GM21515 (cell line): Measurements from ENCODE around the gene ARFGAP2.
A peak's percentile ranks its signal among the peaks of the same experiment; 100 is the strongest.

Experiments
- ATAC-seq: cut with Tn5 transposase; IDR thresholded peaks from one replicate; pipeline ENCODE4 v1.9.1; 2021; ENCODE audit not compliant: unreplicated experiment

ARFGAP2 gene

GRCh38 chr11:47171856-47172255 is 4.8 kb downstream of the ARFGAP2 start:
- no peak for ATAC-seq

DNA sequence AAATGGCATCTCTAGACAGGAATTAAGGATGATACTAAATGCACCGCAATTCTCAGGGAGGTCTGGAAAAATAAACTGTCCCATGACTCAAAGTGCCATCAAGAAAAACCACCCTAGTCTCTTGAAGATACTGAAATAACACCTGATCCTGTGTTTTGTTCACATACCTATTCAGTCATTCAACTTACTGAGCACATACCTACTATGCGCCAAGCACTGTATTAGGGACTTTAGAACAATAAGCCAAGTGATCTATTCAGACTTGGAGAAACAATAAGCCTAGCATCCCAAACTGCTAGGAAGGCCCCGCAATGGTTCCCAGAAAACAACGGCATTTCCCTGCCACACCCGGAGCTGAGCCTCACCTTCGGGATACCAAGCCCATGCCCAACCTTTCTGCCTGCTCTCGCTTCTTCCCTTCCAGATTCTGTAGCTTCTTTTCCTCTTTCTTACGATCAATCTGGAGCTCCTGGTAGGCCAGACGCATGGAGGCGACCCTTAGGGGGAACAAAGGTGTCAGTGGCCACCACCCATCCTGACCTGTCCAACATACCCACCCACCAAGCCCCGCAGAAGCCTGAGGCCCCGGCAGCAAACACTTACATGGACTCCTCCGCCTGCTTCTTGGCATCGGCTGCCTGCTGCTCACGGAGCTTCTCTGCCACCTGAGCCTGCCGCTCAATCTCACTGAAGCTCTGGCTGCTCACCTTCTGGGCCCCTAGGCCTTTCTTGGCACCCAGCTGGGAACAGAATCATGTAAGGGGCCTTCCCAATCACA is 5.4 kb downstream of the ARFGAP2 start:
- no peak for ATAC-seq

DNA sequence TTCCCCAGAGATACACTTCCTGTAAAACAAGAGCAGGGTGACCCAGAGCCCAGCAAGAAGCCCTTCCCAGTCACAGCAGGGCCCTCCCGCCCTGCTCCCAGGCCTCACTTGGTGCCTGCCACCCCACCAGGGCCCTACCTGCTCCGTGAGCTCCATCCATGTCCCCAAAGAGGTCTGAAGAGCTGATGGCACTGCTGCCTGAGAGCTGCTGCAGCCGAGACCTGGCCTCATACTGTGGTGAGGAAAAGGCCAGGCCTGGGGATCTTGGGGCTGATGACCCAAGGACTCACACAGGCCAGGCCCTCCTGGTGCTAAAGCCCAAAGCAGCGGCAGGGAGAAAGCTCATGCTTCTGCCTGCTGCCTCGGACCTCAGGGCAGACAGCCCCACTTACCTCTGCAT is 10.3 kb downstream of the ARFGAP2 start:
- no peak for ATAC-seq

DNA sequence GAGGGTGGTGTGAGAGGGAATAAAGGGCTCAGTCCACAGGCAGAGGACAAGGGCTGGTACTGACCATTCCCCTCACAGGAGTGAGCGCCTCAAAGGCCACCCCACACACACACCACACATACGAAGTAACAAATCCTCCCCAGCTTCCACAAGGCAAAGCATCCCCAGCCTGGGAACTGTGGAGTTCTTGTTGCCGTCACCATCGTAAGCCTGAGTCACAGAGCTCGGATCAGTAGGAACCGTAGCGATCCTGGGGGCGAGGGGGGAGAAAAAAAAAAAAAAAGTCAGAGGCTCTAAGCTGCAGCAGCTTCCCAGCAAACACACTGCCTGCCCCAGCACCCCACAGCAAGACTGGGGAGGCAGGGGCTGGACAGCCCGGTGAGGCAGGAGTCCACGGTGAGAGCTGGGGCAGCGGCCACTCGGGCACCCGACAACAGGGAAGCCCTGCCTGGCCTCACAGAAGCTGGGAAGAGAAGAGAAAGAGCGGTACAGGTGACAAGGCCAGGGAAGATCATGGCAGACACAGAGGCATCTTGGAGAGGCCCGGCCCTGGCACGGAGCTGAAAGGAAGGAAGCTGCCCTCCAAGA is 11.3 kb downstream of the ARFGAP2 start:
- no peak for ATAC-seq

GRCh38 chr11:47164321-47164720 is 12.4 kb downstream of the ARFGAP2 start:
- ATAC-seq: no peak

DNA sequence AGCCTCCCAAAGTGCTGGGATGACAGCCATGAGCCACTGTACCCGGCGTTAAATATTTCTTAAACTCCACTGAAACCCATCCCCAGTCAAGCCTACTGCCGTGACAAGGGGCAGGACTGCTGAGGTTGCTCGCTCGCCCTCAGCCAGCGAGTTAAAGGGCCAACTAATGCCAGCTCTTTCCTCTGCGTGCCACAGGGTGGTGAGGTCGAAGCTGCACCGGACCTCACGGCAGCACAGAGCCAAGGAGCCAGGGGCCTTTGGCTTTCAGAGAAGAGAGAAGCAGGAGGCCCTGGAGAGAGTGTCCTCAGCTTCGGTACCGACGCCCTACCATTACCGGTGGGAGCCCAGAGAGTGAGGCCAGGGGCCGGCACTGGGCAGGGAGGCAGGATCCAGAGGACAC is 12.8 kb downstream of the ARFGAP2 start:
- ATAC-seq: no peak

GRCh38 chr11:47163193-47163592 is 13.5 kb downstream of the ARFGAP2 start:
- ATAC-seq: no peak

DNA sequence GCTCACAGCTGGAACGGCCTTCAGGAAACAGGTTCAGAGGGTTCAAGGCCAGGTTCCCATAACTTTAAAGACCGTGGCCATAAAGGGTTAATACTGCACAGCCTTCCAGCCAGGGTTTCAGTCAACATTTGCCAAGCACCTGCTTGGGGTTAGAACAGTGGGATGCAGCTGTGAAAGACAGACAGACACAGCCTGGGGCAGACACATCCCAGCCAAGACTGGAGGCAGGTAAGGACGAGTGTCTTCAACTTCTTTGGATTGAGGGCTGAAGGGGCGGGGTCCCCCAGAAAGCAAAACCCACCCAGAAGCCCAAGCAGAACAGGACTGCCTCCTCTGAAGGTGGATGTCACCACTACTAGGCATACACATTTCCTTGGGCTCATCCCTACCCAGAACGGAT is 14.3 kb downstream of the ARFGAP2 start:
- ATAC-seq: no peak

DNA sequence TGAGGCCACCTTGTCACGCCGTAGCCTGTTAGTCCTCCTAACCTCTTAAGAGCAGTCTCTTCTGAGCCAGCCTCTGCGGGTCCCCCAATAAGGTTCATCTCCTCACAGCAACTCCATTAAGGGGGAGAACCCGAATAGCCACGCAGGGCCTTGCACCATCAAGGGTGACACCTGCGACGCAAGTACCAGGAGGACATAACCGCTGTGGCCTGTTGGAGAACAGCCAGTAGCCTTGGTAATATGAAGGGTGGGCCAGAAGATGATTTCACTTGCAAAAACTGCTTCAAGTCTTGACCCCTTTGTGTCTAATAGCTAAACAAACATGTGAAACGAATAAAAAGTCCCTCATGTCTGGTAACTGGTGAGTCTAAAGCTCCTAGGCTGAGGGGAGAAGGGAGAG is 14.8 kb downstream of the ARFGAP2 start:
- no peak for ATAC-seq

DNA sequence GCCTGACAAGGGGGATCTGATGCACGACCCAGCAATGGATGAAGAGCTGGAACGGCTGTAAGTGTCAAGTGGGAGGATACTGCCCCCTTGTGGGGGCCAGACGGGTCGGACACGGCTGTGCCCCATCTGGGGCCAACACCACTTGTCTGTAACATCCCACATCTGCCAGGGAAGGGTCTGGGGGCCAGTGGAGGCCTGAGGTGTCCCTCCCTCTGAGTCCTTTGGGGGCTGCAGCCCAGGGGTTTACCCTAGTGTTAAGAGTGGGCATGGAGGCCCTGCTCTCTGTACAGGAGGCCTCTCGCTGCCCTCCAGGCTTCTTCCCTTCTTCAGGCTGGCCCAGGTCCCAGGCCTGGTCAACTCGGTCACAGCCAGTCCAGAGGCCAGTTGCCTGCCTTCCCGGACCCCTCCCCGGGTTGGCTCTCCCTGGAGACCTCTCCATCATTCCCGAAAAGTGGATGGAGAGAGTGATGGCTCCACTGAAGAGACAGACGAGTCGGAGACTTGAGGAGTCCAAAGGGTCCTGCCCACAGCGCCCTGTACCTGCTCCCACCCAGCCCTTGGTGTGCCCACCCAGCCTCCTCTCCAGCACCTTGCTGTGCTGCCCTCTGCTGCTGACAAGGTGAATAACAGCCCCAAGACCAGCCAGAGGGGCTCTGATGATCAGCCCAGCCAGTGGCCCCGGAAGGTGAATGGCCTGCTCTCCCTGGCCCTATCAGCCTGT is 15.4 kb downstream of the ARFGAP2 start:
- ATAC-seq: peak; percentile 54

GRCh38 chr11:47160753-47161133 is 15.9 kb downstream of the ARFGAP2 start:
- no peak for ATAC-seq

DNA sequence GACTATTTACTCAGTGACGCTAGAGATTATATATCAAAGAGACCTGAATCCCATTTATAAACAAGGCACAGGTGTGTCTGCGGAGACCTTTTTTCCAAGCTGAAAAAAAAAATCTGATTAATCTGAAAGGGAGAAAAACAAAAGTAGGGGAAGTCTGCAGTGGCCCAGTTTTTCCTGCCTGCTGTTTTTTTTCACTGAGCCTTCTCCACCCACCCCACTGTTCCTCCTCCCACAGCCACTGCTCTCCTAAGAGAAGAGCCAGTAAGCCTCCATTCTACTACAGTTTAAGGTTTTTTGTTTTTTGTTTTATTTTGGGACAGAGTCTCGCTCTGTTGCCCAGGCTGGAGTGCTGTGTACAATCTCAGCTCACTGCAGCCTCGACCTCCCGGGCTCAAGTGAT is 18.4 kb downstream of the ARFGAP2 start:
- ATAC-seq: no peak

GRCh38 chr11:47157805-47158204 is 18.9 kb downstream of the ARFGAP2 start:
- ATAC-seq: no peak

GRCh38 chr11:47156951-47157350 is 19.7 kb downstream of the ARFGAP2 start:
- ATAC-seq: no peak

DNA sequence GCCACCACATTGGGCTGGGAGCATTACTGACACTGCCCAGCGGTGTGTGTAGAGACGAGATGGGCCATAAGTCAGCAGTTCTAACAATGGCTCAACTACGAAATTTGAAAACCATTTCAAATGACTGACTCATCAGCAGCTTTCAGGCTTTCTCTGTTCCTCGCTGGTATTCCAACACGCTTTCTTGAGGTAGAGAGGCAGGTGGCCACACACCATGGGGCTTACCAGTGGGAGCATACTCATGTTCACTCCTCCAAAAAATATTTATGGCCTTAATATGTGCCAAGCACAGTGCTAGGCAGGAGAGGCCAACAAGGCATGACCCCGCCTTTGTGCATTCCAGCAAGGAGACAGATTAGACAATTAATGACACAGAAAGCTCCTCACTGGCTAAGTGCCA is 20.3 kb downstream of the ARFGAP2 start:
- no peak for ATAC-seq

DNA sequence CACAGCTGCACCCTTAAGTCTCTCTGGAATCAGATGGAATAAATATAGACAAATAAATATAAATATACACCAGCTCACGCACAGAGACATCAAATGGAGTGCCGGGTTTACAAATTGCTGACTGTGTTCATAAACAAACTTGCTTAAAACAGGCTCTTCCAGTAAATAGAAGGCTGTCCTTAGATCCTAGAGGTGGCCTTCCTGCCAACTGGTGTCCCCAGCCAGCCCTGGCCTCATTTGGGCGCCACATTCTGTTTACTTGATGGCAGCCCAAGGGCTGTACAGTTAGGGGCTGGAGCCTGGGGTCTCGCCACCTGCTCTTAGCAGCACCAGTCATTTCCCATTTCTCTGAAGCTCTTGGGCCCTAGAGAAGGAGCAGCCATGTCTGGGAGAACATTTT is 20.8 kb downstream of the ARFGAP2 start:
- ATAC-seq: no peak

DNA sequence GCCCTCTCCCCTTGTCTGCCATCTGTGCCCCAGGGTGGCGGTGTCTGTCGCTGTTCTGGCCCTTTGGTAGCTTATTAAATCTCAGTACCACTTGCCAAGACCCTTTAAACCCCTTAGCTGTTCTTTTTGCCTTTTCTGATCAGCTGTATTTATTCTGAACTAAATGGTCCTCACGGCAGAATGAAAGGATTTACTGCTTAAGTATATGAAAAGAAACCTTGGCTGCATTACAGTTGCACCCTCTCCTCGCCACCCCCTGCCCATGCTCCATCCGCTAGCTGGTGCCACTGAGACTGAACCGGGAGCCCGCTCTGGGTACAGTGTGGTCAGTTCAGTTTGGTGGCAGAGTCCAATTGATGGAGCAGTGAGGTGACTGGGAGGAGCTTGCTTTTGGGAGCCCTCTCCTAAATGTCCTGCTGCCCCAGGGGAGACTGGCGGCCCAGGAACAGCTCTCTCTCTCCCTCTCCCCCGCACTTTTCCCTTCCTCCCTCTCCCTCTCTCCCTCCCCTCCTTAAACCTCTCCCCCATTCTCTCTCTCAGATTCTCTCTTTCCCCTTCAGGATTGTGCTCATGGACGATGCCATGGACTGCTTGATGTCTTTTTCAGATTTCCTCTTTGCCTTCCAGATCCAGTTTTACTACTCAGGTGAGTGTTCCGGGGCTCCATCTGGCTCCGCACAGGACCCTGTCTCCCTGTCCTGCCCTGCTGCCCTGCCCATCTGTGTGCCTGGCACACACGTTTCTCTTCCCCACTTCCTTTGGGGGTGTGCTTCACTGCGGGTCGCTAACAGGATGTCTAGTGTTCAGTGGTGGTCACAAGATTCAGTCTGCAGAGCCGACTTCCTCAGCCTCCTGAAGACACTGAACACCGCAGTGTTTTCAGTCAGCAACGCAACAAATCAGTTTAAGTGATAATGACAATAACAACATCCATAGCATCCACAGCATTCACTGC is 21.8 kb downstream of the ARFGAP2 start:
- no peak for ATAC-seq

DNA sequence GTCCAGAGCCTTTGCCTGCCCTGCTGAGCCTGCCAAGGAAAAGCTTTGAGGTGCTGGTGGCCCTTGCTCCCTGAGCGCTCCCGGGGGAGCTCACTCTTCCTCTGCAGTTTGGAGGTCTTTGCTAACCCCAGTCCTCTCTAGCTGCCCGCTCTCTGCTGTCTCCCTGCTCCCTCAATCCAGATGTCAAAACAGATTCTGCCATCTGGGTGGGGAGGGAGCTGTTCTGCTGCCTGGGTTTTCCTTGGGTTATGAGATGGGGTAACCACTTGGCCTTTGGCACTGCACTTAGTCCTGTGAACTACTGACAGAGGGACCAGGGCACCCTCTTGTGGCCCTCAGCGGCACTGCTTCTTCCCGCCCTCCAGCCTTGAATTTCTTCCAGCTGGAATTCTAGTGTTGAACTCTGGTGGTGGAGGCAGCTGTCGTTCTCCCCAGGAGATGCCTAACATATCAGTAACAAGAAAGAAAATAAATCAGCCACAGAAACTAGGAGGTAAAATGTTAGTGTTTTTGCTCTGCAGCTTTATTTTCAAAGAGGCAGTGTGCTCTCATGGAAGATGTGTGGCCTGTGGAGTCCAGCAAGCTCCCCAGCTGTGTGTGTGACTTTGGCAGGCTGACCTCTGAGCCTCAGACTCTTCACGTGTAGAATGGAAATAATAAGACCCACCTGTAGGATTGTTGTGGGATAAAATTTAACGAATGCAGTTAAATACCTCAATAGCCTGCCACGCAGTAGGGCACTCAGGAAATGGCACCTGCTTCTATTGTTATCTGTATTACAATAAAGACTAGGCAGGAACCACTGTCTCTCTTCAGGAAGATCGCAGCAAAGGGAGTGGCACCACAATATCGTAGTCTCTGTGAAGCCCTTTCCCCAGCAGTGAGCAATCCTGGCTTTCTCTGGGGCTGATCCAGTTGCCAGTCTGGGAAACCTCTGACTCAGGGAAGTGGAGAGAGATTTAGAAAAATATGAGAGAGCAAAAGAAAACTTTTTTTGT is 23.4 kb downstream of the ARFGAP2 start:
- ATAC-seq: peak; percentile 64

DNA sequence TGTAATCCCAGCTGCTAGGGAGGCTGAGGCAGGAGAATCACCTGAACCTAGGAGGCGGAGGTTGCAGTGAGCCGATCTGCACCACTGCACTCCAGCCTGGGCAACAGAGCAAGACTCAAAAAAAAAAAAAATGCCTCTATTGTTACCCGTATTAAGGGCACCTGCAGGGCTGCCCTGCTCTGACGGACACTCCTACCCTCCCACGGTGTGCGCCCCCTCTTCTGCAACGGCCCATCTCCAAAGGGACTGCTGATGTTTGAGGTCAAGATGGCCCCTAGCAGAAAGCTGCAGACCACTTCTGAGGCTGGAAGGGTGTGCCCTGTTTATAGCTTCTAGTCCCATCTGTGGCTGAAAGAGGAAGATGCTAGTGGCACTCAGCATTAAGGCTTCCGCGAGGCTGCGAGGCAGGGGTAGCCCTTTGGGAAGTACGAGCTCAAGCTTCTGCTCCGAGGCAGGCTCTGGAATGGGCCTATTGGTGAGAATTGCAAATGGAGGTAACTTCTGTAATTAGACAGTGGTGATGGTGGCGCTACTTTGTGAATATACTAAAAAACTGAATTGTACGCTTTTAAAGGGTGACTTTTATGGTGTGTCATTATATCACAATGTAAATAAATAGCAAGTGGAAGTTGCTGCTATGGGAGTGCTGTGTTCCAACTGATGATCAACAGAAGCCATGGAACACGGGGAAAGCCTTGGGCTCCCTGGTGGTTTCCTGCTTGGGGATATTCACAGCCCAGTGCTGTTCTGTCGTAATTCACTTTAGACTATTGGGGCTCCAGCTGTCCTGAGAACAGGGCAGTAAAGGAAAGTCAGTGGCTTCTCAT is 24.3 kb downstream of the ARFGAP2 start:
- ATAC-seq: no peak
